Measurements from ENCODE around the gene MITF.
"Not testable (repeated sequence)": the region's sequence is repeated elsewhere in the genome, so short reads cannot be mapped to it uniquely, and the experiment has no call there.

Gene MITF

DNA sequence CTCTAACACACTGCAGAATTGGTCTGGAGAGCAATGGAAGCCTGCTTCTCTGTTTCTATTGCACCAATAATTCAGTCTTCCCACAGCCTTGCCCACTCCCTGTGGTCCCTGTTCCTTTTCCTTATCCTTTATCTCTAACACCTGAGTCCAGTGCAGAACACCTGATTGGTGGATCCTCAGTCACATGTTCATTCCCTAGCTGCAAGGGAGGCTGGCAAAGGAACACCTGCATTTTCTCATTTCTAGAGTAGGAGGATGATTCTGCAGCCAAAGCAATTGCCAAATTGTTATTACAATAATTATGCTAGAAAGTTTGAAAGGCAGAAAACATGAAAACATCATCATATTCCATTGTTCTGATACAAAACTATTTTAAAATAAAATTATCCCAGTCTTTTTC lies 176.5 kb downstream of the MITF start:
- no peak for DNase-seq (ENCODE audit: low spot score)

DNA sequence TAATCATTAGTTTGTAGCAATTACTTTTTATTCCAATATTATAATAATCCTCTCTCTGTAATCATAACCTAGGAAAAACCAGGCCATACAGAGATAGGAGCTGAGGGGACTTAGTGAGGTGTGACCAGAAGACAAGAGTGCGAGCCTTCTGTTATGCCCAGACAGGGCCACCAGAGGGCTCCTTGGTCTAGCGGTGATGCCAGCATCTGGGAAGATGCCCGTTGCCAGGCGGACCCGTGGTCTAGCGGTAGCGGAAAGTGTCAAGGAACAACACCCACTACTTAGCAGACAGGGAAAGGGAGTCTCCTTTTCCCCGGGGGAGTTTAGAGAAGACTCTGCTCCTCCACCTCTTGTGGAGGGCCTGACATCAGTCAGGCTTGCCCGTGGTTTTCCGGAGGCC lies 180.7 kb downstream of the MITF start:
- not testable (repeated sequence) for DNase-seq (ENCODE audit: low spot score)

DNA sequence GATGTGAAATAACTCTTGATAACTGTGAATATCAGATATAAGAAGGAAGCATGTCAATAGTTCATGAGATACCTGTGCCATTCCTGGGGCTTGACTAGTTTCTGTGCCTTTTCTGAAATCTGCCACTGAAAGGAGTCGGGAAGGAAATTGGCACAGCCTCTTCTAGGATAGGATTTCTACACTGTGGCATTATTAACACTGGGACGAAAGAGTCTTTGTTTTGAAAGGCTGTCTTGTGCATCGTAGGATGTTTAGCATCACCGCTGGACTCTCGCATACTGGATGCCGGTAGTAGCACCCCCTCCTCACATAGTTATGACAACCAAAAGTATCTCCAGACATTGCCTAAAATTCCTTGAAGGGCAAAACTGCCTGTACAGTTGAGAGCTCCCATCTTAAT lies 182.4 kb downstream of the MITF start:
- no peak for DNase-seq (ENCODE audit: low spot score)

DNA sequence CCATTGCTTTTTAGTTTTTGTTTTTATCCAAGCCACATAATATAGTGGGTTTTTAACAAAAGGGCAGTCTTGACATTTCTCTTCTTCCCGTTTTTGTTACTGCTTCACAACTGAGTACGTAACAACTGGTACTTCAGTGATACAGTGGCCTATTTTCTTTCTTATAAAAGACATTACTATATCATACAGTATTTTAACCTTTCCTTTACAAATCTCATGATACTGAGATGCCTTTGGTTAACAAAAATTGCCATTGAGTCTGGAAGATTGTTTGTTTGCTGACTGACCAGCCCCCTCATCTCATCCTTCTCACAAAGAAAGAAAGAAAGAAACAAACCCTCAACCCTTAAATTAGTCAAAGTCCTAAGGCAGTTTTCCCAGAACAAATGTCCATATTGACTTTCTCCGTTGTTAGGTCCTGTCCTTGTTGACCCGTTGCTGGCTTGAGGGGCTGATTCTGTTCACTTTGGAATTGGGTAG lies 183.3 kb downstream of the MITF start:
- DNase-seq (ENCODE audit: low spot score) = no peak

DNA sequence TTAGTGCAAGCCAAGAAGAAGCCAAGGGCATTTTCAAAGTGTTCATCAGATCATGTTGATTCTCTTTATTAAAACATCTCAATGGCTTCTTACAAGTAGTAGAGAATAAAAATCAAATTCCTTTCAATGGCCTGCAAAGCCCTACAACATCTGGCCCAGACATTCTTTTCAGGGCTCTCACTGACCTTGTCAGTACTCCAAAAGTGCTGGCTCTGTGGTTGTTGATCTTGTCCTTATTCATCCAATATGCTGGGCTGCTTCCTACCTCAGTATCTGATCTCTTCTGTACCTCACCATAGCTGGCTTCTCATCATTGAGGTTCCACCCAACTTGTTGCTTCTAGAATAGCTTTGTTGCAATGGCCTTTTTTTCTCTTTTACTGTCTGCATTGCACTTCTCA lies 186.2 kb downstream of the MITF start:
- DNase-seq (ENCODE audit: low spot score) = no peak

DNA sequence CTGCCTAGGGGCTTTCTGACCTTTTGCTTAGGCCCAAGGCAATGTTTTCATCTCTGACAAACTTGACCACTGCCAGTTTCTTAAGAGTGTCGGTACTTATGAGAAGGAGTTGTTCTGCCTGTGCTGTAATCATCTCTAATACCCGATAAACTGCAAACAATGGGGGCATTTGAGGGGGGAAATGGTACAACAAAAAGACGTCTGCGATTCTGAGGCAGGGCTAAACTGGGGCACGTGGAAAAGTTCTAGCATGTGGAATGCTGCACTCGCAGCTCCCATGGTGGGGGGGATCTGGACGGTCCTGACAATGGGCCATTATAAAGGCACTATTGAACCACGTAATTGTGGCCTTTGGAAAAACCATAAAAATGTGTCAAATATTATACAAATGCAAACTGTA lies 187.1 kb downstream of the MITF start:
- DNase-seq (ENCODE audit: low spot score) = no peak

DNA sequence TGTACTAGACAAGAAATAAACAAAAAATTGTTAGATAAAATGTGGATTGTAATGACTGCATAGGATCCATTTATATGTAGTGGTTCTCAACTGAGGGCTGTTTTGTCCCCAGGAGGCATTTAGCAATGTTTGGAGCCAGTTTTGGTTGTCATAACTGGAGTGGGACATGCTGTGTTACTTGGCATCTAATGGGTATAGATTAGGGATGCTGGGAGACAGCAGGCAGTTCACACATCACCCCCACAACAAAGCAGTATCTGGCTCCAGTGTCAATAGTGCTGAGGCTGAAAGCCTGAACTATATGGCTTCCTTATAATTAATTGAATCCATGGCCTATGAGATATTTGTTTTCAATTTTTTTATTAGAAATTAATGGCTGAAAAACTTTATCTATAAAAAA lies 188.3 kb downstream of the MITF start:
- DNase-seq (ENCODE audit: low spot score) = no peak

DNA sequence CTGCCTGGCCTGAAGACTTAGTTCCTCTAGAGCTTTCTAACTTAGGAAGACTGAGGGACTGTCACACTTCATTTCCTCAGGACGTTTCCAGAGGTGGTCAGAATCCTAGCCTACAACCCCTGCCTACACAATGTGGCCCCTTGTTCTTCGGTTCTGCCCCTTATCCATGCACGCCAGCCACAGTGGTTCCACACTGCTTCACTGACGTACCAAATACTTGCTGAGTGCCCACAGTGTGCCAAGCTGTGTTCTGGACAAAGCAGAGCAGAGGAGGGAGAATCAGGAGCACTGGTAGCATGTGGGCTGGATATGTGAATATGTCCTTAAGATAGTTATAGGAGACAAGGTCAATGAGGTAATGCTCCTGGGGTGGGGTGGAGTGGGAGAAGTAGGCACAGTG lies 189.8 kb downstream of the MITF start:
- no peak for DNase-seq (ENCODE audit: low spot score)

DNA sequence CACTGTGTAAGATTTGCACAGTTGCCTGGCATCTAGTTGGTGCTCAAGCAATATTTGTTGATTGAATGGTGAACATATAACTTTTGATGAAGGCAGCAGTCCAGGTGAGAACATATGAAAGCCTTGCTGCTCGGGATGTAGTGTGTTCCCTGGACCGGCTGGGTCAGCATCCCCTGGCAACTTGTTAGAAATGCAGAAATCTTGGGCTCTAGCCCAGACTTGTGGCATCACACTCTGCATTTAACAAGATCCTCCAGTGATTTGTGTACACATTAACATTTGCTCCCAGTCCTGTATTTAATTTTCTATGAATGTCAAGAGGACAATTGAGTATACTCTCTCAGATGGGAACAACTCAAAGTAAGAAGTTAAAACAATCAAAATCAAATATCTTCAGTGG lies 191.3 kb downstream of the MITF start:
- no peak for DNase-seq (ENCODE audit: low spot score)

DNA sequence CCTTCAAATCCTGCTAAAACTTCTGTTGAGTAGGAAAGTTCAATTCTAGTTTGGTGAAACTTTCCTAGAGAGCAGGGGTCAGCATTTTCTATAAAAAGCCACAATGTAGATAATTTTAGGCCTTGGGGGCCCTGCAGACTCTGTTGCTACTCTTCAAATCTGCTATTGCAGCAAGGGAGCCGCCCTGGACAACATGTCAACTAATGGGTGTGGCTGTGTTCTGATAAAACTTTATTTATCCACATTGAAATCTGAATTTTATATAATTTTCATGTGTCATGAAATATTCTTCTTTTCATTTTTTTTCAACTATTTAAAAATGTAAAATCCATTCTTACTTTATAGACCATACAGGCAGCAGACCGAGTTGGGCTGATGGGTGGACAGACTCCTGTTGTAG lies 192.8 kb downstream of the MITF start:
- DNase-seq (ENCODE audit: low spot score) = no peak

DNA sequence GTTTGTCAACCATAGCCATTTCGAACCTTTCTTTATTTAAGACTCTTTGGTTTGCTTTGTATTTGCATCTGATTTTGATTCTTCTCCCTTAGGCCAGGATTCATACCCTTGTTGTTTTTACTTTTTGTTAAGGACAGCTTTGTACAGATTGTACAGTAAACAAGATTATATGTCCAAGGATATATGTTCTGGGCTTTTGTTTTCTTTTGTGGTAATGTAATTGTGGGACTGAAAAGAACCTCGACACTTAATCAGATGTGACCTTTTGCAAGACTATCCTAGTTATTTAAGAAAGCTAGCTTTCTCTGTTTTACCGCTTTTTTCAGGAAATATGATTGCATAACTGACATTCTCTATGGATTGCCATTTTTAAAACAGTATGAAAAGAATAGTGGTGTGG lies 193.2 kb downstream of the MITF start:
- DNase-seq (ENCODE audit: low spot score) = no peak

DNA sequence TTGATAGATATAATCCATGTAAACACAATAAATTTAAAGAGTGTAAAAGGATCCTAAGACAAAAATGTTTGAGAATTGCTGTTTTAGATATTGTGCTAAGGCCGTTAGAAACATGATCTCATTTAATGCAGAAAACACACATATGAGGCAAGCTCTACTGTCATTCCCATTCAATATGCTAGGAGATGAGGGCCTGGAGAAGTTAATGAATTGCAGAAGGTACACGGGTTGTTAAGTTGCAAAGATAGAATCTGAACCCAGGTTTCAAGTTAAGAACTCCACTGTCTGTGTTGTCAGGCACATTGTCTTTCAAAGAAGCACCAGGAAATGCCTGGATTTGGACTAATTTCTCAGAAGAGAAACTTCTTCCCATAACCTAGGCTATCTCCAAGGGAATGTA lies 195.1 kb downstream of the MITF start:
- DNase-seq (ENCODE audit: low spot score) = no peak

DNA sequence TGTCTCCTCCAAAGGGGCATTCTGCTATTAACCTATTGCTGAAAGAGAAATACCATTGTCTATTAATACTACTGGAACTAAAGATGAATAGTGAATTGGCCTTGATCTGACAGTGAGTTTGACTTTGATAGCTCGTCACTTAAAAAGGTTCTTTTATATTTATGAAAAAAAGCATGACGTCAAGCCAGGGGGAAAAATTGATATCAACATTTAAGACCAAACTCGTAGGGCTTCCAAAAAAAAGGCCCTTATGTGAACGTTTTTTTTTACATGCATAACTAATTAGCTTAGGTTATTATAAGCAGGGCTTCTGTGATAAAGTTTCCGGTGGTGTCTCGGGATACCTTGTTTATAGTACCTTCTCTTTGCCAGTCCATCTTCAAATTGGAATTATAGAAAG lies 197.0 kb downstream of the MITF start:
- DNase-seq (ENCODE audit: low spot score) = no peak

DNA sequence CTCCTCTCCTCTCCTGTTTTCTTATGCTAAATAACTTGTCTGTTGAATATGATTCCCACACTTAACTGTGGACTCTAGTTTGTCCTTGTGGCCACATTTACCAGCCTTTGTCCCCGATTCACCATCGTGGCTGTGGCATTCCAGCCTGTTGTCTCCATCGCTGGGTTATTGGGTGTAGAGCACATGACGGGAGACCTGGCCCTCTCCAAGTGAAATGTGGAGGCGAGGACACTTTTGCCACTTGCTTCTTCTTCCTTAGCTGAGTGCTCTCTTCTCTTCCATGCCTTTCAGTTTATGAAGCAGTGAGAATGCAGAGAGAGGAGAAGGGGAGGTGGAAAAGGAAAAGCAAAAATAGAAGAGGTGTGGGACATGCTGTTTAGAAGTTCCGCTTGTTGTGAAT lies 198.8 kb downstream of the MITF start:
- no peak for DNase-seq (ENCODE audit: low spot score)

DNA sequence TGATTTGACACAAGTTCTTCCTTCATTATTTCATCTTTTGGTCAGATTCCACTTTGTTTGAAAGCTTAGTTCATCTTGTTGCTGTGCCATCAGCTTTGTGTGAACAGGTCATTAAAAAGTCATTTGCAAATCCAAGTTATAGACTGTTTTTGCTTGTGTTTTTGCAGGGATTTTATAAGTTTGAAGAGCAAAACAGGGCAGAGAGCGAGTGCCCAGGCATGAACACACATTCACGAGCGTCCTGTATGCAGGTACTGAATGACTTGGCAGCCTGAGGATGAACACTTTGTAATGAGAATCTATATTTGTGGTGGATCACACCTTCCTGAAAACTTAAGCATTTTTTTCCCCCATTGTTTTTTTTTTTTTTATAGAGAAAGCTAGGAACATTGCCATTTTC lies 199.7 kb downstream of the MITF start:
- DNase-seq (ENCODE audit: low spot score) = no peak

DNA sequence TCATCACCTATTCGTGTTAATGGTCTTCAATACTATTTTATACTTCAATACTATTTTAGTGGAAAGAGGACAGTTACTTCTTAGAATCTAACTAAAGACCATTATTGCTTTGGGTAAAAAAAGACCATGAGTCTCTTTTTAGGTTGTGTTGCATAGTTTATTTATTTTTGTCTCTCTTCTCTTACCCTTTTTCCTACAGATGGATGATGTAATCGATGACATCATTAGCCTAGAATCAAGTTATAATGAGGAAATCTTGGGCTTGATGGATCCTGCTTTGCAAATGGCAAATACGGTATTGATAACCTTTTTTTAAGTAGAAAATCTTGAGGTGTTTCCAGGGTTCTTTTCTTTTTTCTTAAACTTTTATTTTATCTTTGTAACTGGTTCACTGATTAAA lies 201.8 kb downstream of the MITF start:
- DNase-seq (ENCODE audit: low spot score) = no peak

DNA sequence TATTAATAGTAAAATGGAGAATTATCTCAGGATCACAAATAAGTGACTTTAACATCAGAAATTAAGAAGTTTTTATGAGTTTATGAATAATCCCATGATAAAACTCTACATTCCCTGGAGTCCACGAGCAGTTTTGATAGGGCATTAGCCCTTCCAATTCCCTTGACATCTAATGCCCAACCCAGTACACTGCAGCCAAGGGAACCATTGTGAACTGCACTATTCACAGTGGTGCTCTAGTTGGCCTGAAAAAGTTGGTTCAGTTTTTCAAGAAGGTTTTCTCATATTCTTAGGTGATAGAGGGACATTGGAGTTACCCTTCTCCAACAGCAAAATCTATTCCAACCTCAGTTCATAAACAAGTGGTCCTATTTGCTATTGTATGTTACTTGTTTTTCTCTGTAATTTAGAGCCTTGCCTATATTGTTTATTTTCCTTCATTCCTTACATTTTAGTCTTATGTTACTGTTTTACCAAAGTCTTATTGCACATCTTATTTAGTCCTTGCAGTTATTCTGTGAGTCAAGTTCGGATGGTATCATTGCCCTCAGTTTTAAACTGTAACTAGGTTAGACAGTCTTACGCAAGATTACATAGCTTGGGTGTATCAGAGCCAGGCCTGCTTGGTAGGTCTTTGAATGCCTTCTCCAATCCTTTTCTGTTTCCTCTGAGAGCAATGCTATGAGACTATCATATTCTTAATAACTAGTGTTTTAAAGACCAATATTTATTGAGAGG lies 202.3 kb downstream of the MITF start:
- DNase-seq (ENCODE audit: low spot score) = no peak

DNA sequence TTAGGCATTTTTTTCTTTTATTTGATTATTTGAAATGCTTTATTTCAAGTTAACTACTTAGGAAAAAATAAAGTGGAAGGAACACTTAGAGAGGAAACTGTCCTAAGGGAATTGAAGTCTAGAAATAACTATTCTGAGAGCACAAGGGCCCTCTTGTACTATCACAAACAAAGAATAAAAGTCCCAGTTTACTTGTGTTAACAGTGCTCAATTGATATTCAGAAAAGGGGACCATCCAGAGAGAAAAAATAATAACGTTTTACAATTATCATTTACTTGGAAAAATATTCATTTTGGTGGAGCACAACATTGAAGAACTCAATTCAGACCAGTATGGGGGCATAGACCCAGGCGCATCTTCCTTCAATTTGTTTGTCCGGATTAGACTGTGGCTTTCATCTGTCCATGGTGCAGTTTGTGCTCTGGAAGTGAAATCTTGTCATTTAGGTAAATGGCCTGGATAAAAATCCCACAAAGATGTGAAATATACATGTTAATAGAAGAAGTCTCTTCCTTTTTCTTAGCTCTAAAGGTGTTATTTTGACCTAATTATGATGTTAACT lies 205.7 kb downstream of the MITF start:
- DNase-seq (ENCODE audit: low spot score) = no peak

DNA sequence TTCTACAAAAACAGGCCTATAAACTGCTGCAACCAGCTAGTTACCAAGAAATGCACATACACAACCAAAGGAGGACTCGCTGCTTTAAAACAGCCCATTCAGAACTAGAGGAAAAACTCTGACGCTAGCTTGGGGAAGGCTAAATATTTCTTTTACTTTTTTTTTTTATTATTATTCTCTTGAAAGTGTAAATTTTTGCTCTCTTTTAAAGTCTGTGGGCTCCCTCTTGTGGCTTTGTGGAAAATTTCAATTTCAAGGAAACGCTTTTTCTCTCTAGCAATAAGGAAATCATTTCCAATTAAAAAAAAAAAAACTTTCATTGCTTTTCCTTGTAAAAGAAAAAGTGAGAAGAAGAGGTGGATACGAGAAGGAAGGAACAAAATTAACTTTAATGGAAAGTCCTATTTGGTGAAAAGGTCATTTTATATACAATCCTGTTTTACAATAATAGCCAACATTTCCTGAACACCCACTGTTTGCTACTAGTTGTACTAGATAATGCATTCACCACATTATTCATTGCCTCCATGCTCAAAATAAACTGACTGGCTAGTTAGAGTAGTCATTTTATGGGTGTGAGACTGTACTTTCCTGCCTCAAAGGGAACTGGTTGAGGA lies 209.1 kb downstream of the MITF start:
- DNase-seq (ENCODE audit: low spot score) = peak; percentile 46

DNA sequence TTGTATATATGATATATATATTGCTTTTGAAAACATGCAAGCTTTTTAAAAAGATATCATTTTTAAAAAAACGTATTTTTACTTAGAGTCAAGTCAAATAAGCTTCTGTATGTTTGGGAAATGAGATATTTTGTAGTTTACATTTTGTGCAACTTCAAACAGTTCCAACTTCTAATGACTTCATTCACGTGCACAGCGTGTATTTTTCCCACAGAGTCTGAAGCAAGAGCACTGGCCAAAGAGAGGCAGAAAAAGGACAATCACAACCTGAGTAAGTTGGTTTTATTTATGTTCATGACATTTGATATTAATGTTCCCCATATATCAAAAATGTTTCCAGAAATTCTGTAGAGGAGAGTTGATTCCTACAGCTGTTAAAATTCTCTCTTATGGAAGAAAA lies 212.4 kb downstream of the MITF start:
- no peak for DNase-seq (ENCODE audit: low spot score)

DNA sequence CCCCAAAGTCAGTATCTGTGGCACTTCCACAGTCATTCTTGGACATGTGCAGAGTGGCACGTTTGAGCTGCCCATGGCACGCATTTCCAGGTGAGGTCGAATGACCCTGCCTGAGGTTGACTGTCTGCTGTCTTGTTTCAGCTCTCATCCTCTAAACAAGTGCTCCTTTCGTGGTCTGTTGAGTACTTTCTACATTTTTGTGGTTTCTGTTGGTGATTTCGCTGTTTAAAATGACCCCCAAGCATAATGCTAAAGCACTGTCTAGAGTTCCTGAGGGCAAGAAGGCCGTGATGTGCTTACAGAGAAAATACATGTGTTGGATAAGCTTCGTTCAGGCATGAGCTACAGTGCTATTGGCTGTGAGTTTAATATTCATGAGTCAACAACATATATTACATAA lies 220.3 kb downstream of the MITF start:
- no peak for DNase-seq (ENCODE audit: low spot score)

DNA sequence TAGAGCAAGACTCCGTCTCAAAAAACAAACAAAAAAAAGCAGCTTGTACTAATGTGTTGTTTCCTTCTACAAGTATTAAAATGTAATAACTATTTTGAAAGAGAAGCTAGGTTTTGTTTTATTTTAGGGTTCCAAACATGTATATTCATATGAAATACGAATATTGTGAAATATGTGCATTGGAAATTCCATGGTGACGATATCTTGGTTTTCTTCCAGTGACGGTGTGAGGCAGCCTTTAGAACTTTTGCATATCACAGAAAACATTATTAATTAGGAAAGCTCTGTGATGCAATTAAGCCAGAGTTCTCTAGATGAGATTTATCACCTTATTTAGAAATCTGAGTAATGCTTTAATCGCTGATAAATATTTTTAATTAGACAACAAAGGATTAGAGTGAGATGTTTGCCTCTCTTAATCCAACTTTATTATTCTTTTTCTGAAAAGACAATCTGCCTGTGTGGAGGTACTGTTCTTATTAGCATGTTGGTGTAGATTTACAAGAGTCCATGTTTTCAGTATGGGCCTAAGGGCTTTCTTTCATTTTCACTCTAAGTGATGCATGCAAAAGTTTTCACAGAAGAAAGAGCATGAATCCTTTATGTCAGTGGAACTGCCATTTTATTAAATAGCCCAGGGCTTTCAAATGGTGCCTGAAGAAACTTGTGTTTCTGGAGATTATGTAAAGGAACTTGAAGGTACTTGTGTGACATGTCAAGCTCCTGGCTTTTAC lies 222.6 kb downstream of the MITF start:
- no peak for DNase-seq (ENCODE audit: low spot score)

DNA sequence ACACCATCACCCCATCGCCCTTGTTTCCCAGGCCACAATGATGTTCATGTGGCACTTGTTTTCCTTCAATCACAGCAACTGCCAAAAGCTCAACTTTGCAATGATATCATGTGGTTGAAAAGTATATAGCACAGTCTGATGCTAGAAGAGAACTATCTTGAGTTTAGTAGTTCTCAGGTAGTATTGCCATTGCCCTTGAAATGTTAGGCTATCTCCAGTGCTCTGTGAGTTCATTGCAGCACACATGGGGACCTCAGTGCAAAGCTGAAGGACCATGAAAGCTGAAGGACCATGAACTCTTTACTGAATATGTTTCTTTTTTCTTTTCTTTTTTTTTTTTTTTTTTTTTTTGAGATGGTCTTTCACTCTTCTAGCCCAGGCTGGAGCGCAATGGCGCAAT lies 224.4 kb downstream of the MITF start:
- no peak for DNase-seq (ENCODE audit: low spot score)
